SKM-1 treated with dmso at 0.1 percent for 144 hours (cell line): ENCODE results near the gene KCNN1.
"Not testable (repeated sequence)": the region's sequence is repeated elsewhere in the genome, so short reads cannot be mapped to it uniquely, and the experiment has no call there.

ENCODE experiments used
- DNase-seq: peaks from one replicate; lab custom pipeline; 2025; ENCODE audit not compliant: unreplicated experiment; lab: John Stamatoyannopoulos, UW

Gene KCNN1

GRCh38 chr19:17967257-17968051 lies 547 bp downstream of the KCNN1 start:
- no peak for DNase-seq

- peak; percentile 65 for DNase-seq
These were observed 1.5 kb downstream of the KCNN1 start for GRCh38 chr19:17968362-17968761.

- no peak for DNase-seq
These were observed 2.3 kb downstream of the KCNN1 start for GRCh38 chr19:17969096-17969792.

- DNase-seq, result no peak
These were observed 5.3 kb downstream of the KCNN1 start for GRCh38 chr19:17972230-17972629.

- DNase-seq, result no peak
These were observed 6.9 kb downstream of the KCNN1 start for GRCh38 chr19:17973759-17974158.

GRCh38 chr19:17974551-17974950 lies 7.6 kb downstream of the KCNN1 start:
- DNase-seq, result no peak

- no peak for DNase-seq
These were observed 8.1 kb downstream of the KCNN1 start for GRCh38 chr19:17975032-17975431.

- DNase-seq, result no peak
These were observed 10.1 kb downstream of the KCNN1 start for GRCh38 chr19:17977021-17977420.

GRCh38 chr19:17977488-17977887 lies 10.6 kb downstream of the KCNN1 start:
- DNase-seq, result no peak

- no peak for DNase-seq
These were observed 14.7 kb downstream of the KCNN1 start for GRCh38 chr19:17981611-17982010.

GRCh38 chr19:17982430-17982829 lies 15.5 kb downstream of the KCNN1 start:
- DNase-seq, result no peak

GRCh38 chr19:17985037-17985818 lies 18.3 kb downstream of the KCNN1 start:
- no peak for DNase-seq

- not testable (repeated sequence) for DNase-seq
These were observed 19.7 kb downstream of the KCNN1 start for GRCh38 chr19:17986569-17986968.

- no peak for DNase-seq
These were observed 21.3 kb downstream of the KCNN1 start for GRCh38 chr19:17988161-17988560.

GRCh38 chr19:17989425-17990094 lies 22.7 kb downstream of the KCNN1 start:
- DNase-seq, result no peak

- no peak for DNase-seq
These were observed 26.3 kb downstream of the KCNN1 start for GRCh38 chr19:17993076-17993813.

GRCh38 chr19:17996826-17997316 lies 30.0 kb downstream of the KCNN1 start:
- DNase-seq, result peak; percentile 81

GRCh38 chr19:17997969-17998826 lies 31.3 kb downstream of the KCNN1 start:
- no peak for DNase-seq

GRCh38 chr19:17998827-17999150 lies 31.9 kb downstream of the KCNN1 start:
- no peak for DNase-seq
